Stimulated activated memory B cell treated with anti-CD40 and anti-IgM and Interleukin-4, amounts not matched to agents 10 μg/mL and 1 μg/mL and 100 μg/mL, for 72 hours (primary cell): Measurements from ENCODE around the gene TRIO.

ENCODE experiments used
- ATAC-seq: fragments of 150-1000 bp; cut with Tn5 transposase; 2 replicates; pipeline ENCODE4 v1.10.0; 2021
- H3K27ac Mint-ChIP-seq: one replicate; pipeline ENCODE4 v1.8.0; 2022; ENCODE audit warnings: mild to moderate bottlenecking, mixed read lengths
- H3K27me3 Mint-ChIP-seq: one replicate; pipeline ENCODE4 v1.8.0; 2022; ENCODE audit warnings: mixed read lengths
- H3K36me3 Mint-ChIP-seq: one replicate; pipeline ENCODE4 v1.8.0; 2022; ENCODE audit warnings: mixed read lengths
- H3K4me1 Mint-ChIP-seq: one replicate; pipeline ENCODE4 v1.8.0; 2022; ENCODE audit warnings: mixed read lengths
- H3K4me3 Mint-ChIP-seq: one replicate; pipeline ENCODE4 v1.8.0; 2022; ENCODE audit warnings: mild to moderate bottlenecking, moderate library complexity, mixed read lengths
- H3K9me3 Mint-ChIP-seq: one replicate; pipeline ENCODE4 v1.8.0; 2022; ENCODE audit warnings: mixed read lengths

TRIO gene

GRCh38 chr5:14277385-14278320 lies 134.5 kb downstream of the TRIO start:
- H3K36me3 Mint-ChIP-seq = peaks cover 44% of the 10 kb centered on the region
- H3K9me3 Mint-ChIP-seq = no peaks in the 10 kb centered on the region
- H3K27me3 Mint-ChIP-seq = no peaks in the 10 kb centered on the region
- H3K4me3 Mint-ChIP-seq = no peak overlapping the region
- no peak for ATAC-seq
- peaks cover 34% of the 10 kb centered on the region for H3K4me1 Mint-ChIP-seq
- peak overlapping the region; percentile 42 for H3K27ac Mint-ChIP-seq

GRCh38 chr5:14280294-14280854 lies 137.2 kb downstream of the TRIO start:
- Mint-ChIP-seq H3K9me3 (no peaks in the 10 kb centered on the region), H3K27ac (no peak overlapping the region), H3K27me3 (no peaks in the 10 kb centered on the region), H3K4me3 (no peak overlapping the region), H3K4me1 (peaks cover 32% of the 10 kb centered on the region), H3K36me3 (peaks cover 57% of the 10 kb centered on the region)
- ATAC-seq = no peak

GRCh38 chr5:14281746-14282181 lies 138.6 kb downstream of the TRIO start:
- ATAC-seq = no peak
- H3K36me3 Mint-ChIP-seq = peaks cover 52% of the 10 kb centered on the region
- peaks cover 36% of the 10 kb centered on the region for H3K4me1 Mint-ChIP-seq
- no peak overlapping the region for H3K4me3 Mint-ChIP-seq
- H3K27ac Mint-ChIP-seq = no peak overlapping the region
- no peaks in the 10 kb centered on the region for H3K9me3 Mint-ChIP-seq
- no peaks in the 10 kb centered on the region for H3K27me3 Mint-ChIP-seq

GRCh38 chr5:14283139-14283538 lies 140.0 kb downstream of the TRIO start:
- Mint-ChIP-seq H3K4me3 (no peak overlapping the region), H3K9me3 (no peaks in the 10 kb centered on the region), H3K4me1 (peaks cover 31% of the 10 kb centered on the region), H3K36me3 (peaks cover 49% of the 10 kb centered on the region), H3K27ac (no peak overlapping the region), H3K27me3 (no peaks in the 10 kb centered on the region)
- no peak for ATAC-seq

GRCh38 chr5:14284392-14285148 lies 141.4 kb downstream of the TRIO start:
- Mint-ChIP-seq H3K4me1 (peaks cover 30% of the 10 kb centered on the region), H3K27ac (no peak overlapping the region), H3K36me3 (peaks cover 53% of the 10 kb centered on the region), H3K27me3 (no peaks in the 10 kb centered on the region), H3K9me3 (no peaks in the 10 kb centered on the region), H3K4me3 (no peak overlapping the region)
- ATAC-seq = no peak

GRCh38 chr5:14286007-14286406 lies 142.9 kb downstream of the TRIO start:
- peaks cover 51% of the 10 kb centered on the region for H3K36me3 Mint-ChIP-seq
- no peak for ATAC-seq
- no peak overlapping the region for H3K4me3 Mint-ChIP-seq
- H3K27me3 Mint-ChIP-seq = no peaks in the 10 kb centered on the region
- H3K9me3 Mint-ChIP-seq = no peaks in the 10 kb centered on the region
- peak overlapping the region; percentile 76 for H3K27ac Mint-ChIP-seq
- peaks cover 30% of the 10 kb centered on the region for H3K4me1 Mint-ChIP-seq

GRCh38 chr5:14286574-14287421 lies 143.7 kb downstream of the TRIO start:
- peak overlapping the region; percentile 76 for H3K27ac Mint-ChIP-seq
- H3K4me3 Mint-ChIP-seq = peak overlapping the region; percentile 27
- H3K36me3 Mint-ChIP-seq = peaks cover 46% of the 10 kb centered on the region
- no peaks in the 10 kb centered on the region for H3K27me3 Mint-ChIP-seq
- ATAC-seq = peak; percentile 97
- H3K4me1 Mint-ChIP-seq = peaks cover 30% of the 10 kb centered on the region
- no peaks in the 10 kb centered on the region for H3K9me3 Mint-ChIP-seq

GRCh38 chr5:14292766-14293658 lies 149.9 kb downstream of the TRIO start:
- H3K4me1 Mint-ChIP-seq = no peaks in the 10 kb centered on the region
- no peak for ATAC-seq
- no peak overlapping the region for H3K4me3 Mint-ChIP-seq
- no peaks in the 10 kb centered on the region for H3K27me3 Mint-ChIP-seq
- H3K27ac Mint-ChIP-seq = peak overlapping the region; percentile 30
- H3K9me3 Mint-ChIP-seq = no peaks in the 10 kb centered on the region
- peaks cover 65% of the 10 kb centered on the region for H3K36me3 Mint-ChIP-seq

GRCh38 chr5:14295610-14296009 lies 152.5 kb downstream of the TRIO start:
- H3K4me1 Mint-ChIP-seq = no peaks in the 10 kb centered on the region
- H3K27ac Mint-ChIP-seq = peak overlapping the region; percentile 20
- H3K27me3 Mint-ChIP-seq = no peaks in the 10 kb centered on the region
- H3K9me3 Mint-ChIP-seq = no peaks in the 10 kb centered on the region
- H3K4me3 Mint-ChIP-seq = no peak overlapping the region
- ATAC-seq = no peak
- peaks cover 61% of the 10 kb centered on the region for H3K36me3 Mint-ChIP-seq

- Mint-ChIP-seq H3K9me3 (no peaks in the 10 kb centered on the region), H3K36me3 (peaks cover 60% of the 10 kb centered on the region), H3K27me3 (no peaks in the 10 kb centered on the region), H3K27ac (no peak overlapping the region), H3K4me3 (no peak overlapping the region), H3K4me1 (no peaks in the 10 kb centered on the region)
- ATAC-seq = no peak
These were observed 153.6 kb downstream of the TRIO start for GRCh38 chr5:14296533-14297331.

- Mint-ChIP-seq H3K4me3 (no peak overlapping the region), H3K27me3 (no peaks in the 10 kb centered on the region), H3K36me3 (peaks cover 60% of the 10 kb centered on the region), H3K9me3 (no peaks in the 10 kb centered on the region), H3K4me1 (peaks cover 3% of the 10 kb centered on the region), H3K27ac (no peak overlapping the region)
- no peak for ATAC-seq
These were observed 154.6 kb downstream of the TRIO start for GRCh38 chr5:14297697-14298096.

GRCh38 chr5:14298126-14298847 lies 155.1 kb downstream of the TRIO start:
- H3K9me3 Mint-ChIP-seq = no peaks in the 10 kb centered on the region
- H3K4me3 Mint-ChIP-seq = no peak overlapping the region
- H3K36me3 Mint-ChIP-seq = peaks cover 60% of the 10 kb centered on the region
- H3K27ac Mint-ChIP-seq = no peak overlapping the region
- no peak for ATAC-seq
- peaks cover 6% of the 10 kb centered on the region for H3K4me1 Mint-ChIP-seq
- H3K27me3 Mint-ChIP-seq = no peaks in the 10 kb centered on the region

- H3K36me3 Mint-ChIP-seq = peaks cover 65% of the 10 kb centered on the region
These were observed 156.5 kb downstream of the TRIO start for GRCh38 chr5:14299666-14300065.

More at GRCh38 chr5:14299666-14300065, 156.5 kb downstream of the TRIO start:
- Mint-ChIP-seq H3K27me3 (no peaks in the 10 kb centered on the region), H3K4me1 (peaks cover 6% of the 10 kb centered on the region), H3K9me3 (no peaks in the 10 kb centered on the region), H3K27ac (no peak overlapping the region), H3K4me3 (no peak overlapping the region)
- ATAC-seq = no peak
